Measurements from ENCODE around the gene BRD3. TPM values are rescaled to one million over a fixed set of nuclear protein-coding genes. Genes with fewer than 3 reads are reported as not detected.

The BRD3 gene
- total RNA-seq, 1 donor from 2014 or later = 38.4 TPM

DNA sequence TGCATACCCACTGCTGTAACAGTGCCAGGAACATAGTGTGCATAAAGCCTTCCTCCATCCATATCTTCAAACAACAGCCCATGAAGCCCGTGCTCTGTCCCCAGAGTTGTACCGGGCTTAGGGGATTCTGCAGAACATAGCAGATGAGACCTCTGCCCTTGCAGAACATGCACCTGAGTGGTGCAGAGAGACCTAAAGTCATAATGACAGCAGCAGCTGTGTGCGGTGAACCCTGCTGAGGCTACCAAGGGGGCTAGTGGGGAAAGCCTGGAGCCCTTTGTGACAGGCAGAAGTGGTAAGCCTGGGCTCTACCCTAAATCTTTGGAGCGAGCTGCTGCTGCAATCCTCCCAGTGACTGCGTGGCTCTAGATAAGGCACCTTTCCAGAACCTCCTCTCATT is 32.2 kb upstream of the BRD3 start:
- intact Hi-C loops (cut with DNase I) = no loop called here
- no peak for ATAC-seq

DNA sequence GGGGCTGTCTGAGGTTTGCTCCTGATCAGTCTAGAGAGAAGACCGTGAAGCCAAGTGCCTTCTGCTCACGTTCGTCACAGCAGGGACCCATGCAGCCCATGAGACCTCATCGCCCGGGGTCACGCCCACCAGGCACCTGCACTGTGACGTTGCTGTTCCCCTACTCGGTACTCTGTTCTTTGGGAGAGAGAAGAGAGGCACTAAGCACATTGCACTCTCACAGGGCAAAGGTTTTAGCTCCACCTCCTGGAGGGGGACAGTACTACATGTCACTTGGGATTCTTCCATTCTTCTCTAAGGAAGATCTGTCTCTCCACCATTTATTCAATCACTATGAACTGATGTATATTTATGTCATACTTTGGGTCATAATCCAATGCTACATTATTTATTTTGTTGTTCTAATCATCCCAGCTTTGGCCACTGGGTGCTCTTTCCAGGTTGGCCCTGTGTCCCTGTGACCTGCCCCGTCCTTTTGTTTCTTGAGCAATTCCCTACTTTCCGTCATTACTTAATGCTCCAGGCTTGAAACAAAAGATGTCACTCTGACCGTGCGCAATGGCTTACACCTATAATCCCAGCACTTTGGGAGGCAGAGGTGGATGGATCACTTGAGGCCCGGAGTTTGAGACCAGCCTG is 31.4 kb upstream of the BRD3 start:
- no peak overlapping the region for H3K4me3 ChIP-seq
- ATAC-seq = peak; percentile 95
- intact Hi-C loops (cut with DNase I) = no loop called here
- no peaks in the 10 kb centered on the region for H3K36me3 ChIP-seq
- DNase-seq = peak; percentile 59
- H3K9me3 ChIP-seq = no peaks in the 10 kb centered on the region
- TF ChIP-seq CTCF (IDR thresholded peaks at IDR 0.05) = peak; percentile 76
- H3K27me3 ChIP-seq = no peaks in the 10 kb centered on the region
- no peaks in the 10 kb centered on the region for H3K4me1 ChIP-seq
- H3K27ac ChIP-seq = no peak overlapping the region

More for the DNA sequence above, 32.2 kb upstream of the BRD3 start:
- peak; percentile 16 for DNase-seq
- Histone ChIP-seq H3K27me3 (no peaks in the 10 kb centered on the region), H3K4me1 (no peaks in the 10 kb centered on the region), H3K9me3 (no peaks in the 10 kb centered on the region), H3K36me3 (no peaks in the 10 kb centered on the region), H3K27ac (no peak overlapping the region), H3K4me3 (no peak overlapping the region)
- TF ChIP-seq CTCF (IDR thresholded peaks at IDR 0.05) = no peak

DNA sequence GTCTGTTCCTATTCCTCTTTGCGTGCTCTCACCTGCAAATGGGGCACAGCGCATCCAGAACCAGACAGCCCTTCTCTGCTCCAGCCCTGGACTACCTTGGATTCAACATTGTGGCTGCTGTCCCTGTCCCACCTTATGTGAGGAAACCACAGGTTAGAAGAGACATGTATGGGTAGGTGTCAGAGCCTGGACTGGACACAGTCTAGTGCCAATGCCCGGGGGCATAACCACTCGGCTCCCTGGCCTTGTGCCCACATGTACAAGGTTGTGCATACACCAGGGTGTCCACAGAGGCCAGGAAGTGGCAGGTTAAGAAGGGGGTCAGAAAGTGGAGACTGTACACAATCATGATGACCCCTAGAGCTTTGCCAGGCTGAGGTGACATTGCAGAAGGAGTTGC is 22.1 kb upstream of the BRD3 start:
- DNase-seq = peak; percentile 50
- ATAC-seq = no peak
- H3K27ac ChIP-seq = no peak overlapping the region
- H3K36me3 ChIP-seq = no peaks in the 10 kb centered on the region
- peaks cover 7% of the 10 kb centered on the region for H3K27me3 ChIP-seq
- intact Hi-C loops (cut with DNase I) = no loop called here
- no peaks in the 10 kb centered on the region for H3K9me3 ChIP-seq
- TF ChIP-seq CTCF (IDR thresholded peaks at IDR 0.05) = no peak
- no peaks in the 10 kb centered on the region for H3K4me1 ChIP-seq
- H3K4me3 ChIP-seq = no peak overlapping the region

GRCh38 chr9:134088063-134088725 is 20.4 kb upstream of the BRD3 start:
- no peak overlapping the region for H3K27ac ChIP-seq
- H3K27me3 ChIP-seq = no peaks in the 10 kb centered on the region
- TF ChIP-seq CTCF (IDR thresholded peaks at IDR 0.05) = no peak
- ATAC-seq = peak; percentile 45
- H3K9me3 ChIP-seq = no peaks in the 10 kb centered on the region
- no peaks in the 10 kb centered on the region for H3K36me3 ChIP-seq
- intact Hi-C loops (cut with DNase I) = no loop called here
- no peaks in the 10 kb centered on the region for H3K4me1 ChIP-seq
- H3K4me3 ChIP-seq = no peak overlapping the region
- DNase-seq = peak; percentile 49

DNA sequence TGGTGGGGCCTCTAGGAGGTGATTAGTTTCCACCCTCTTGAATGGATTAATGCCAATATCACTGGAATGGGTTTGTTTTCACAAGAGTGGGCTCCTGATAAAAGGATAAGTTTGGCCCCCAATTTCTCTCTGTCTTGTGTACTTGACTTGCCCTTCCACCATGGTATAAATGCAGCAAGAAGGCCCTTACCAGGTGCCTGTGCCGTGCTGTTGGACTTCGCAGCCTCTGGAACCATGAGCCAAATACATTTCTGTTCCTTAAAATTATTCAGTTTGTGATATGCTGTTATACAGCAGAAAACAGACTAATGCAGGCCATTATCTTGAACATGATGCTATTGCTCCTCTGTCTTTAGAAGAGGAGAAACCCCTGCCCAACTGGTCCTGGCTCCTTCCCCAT is 17.8 kb upstream of the BRD3 start:
- intact Hi-C loops (cut with DNase I) = no loop called here
- no peak for TF ChIP-seq CTCF (IDR thresholded peaks at IDR 0.05)
- no peak overlapping the region for H3K27ac ChIP-seq
- DNase-seq (no peak), ATAC-seq (no peak)
- H3K4me3 ChIP-seq = no peak overlapping the region
- no peaks in the 10 kb centered on the region for H3K4me1 ChIP-seq
- H3K9me3 ChIP-seq = no peaks in the 10 kb centered on the region
- no peaks in the 10 kb centered on the region for H3K36me3 ChIP-seq
- H3K27me3 ChIP-seq = no peaks in the 10 kb centered on the region
